T-helper 22 cell (primary cell): ENCODE results near the gene PDCD1LG2.
"Not testable (repeated sequence)": the region's sequence is repeated elsewhere in the genome, so short reads cannot be mapped to it uniquely, and the experiment has no call there.

Source experiments
- DNase-seq: peaks from one replicate; pipeline ENCODE4 v3.0.0-alpha.2; 2020; ENCODE audit warnings: low read depth

PDCD1LG2 gene

GRCh38 chr9:5493679-5494511 is 16.4 kb upstream of the PDCD1LG2 start:
- DNase-seq, result no peak

GRCh38 chr9:5494765-5495164 is 15.6 kb upstream of the PDCD1LG2 start:
- DNase-seq, result not testable (repeated sequence)

- DNase-seq, result no peak
These were observed 11.2 kb upstream of the PDCD1LG2 start for GRCh38 chr9:5499157-5499556.

- DNase-seq, result no peak
These were observed 10.4 kb upstream of the PDCD1LG2 start for GRCh38 chr9:5499889-5500398.

GRCh38 chr9:5500441-5501235 is 9.7 kb upstream of the PDCD1LG2 start:
- DNase-seq, result no peak

GRCh38 chr9:5502553-5502952 is 7.8 kb upstream of the PDCD1LG2 start:
- no peak for DNase-seq

- no peak for DNase-seq
These were observed 758 bp upstream of the PDCD1LG2 start for GRCh38 chr9:5509573-5509972.

GRCh38 chr9:5510989-5511388 is 658 bp downstream of the PDCD1LG2 start:
- no peak for DNase-seq

- DNase-seq, result no peak
These were observed 1.1 kb downstream of the PDCD1LG2 start for GRCh38 chr9:5511476-5511875.

- no peak for DNase-seq
These were observed 1.7 kb downstream of the PDCD1LG2 start for GRCh38 chr9:5511935-5512580.

GRCh38 chr9:5512658-5513452 is 2.5 kb downstream of the PDCD1LG2 start:
- DNase-seq, result no peak

GRCh38 chr9:5513966-5514616 is 3.8 kb downstream of the PDCD1LG2 start:
- DNase-seq, result no peak

- DNase-seq, result no peak
These were observed 4.4 kb downstream of the PDCD1LG2 start for GRCh38 chr9:5514617-5515260.

- DNase-seq, result no peak
These were observed 4.9 kb downstream of the PDCD1LG2 start for GRCh38 chr9:5515261-5515650.

GRCh38 chr9:5516453-5517220 is 6.3 kb downstream of the PDCD1LG2 start:
- no peak for DNase-seq

- no peak for DNase-seq
These were observed 8.0 kb downstream of the PDCD1LG2 start for GRCh38 chr9:5518171-5518936.

GRCh38 chr9:5518937-5519319 is 8.6 kb downstream of the PDCD1LG2 start:
- no peak for DNase-seq

GRCh38 chr9:5524090-5524489 is 13.8 kb downstream of the PDCD1LG2 start:
- no peak for DNase-seq

- DNase-seq, result no peak
These were observed 19.4 kb downstream of the PDCD1LG2 start for GRCh38 chr9:5529683-5530221.
